HepG2 (cell line): ENCODE results near the gene CROT. TPM values are rescaled to one million over a fixed set of nuclear protein-coding genes. Genes with fewer than 3 reads are reported as not detected.

Source experiments
- ATAC-seq: fragments of 200-7000 bp; cut with Tn5 transposase; 3 replicates; pipeline ENCODE4 v1.9.1; 2020; ENCODE audit warnings: mild to moderate bottlenecking, moderate library complexity
- BruUV-seq: library from RNA; stranded (reverse); fragments of 400-500 nt; replicated peaks from 2 replicates; lab custom pipeline; 2021; lab: Mats Ljungman, UMichigan
- CTCF ChIA-PET: fragments of 300-600 bp; formaldehyde crosslinking; extraction: SDS; loops from one replicate; lab custom pipeline; 2021; ENCODE audit warnings: low total read pairs, inconsistent platforms, low intra/inter-chr PET ratio; lab: Yijun Ruan, JAX
- POLR2A ChIA-PET: fragments of 350-600 bp; sonication (Branson Sonifier 250); formaldehyde crosslinking; loops from one replicate; lab custom pipeline; 2020; ENCODE audit warnings: antibody characterized with exemption, inconsistent platforms; lab: Yijun Ruan, JAX
- DNase-seq: peaks from one replicate; pipeline ENCODE4 v3.0.0-alpha.2; 2015; ENCODE audit warnings: low spot score
- FAIRE-seq: peaks from 3 replicates; lab custom pipeline; 2011; peaks lifted over from hg19 to GRCh38; lab: Jason Lieb, UNC
- H2AFZ ChIP-seq: one replicate; pipeline ENCODE4 v1.6.1; 2011; ENCODE audit warnings: low read length, inconsistent platforms
- H3K27ac ChIP-seq: fragments of 300-600 bp; 3 replicates; pipeline ENCODE4 v1.8.0; 2011; ENCODE audit warnings: mixed run types, mild to moderate bottlenecking, mixed read lengths, low read length, inconsistent platforms; ENCODE audit not compliant: insufficient read depth; ENCODE audit errors: extremely low read length
- H3K27me3 ChIP-seq, 2 experiments: fragments of 200-600 bp in 1 of 2; 2 replicates in 1 of 2; 3 replicates in 1 of 2; pipeline versions ENCODE4 v1.6.0 to v1.8.0; 2011; ENCODE audit warnings: low read length in 2 of 2, mild to moderate bottlenecking in 2 of 2, moderate library complexity in 2 of 2, inconsistent platforms in 1 of 2; ENCODE audit not compliant: insufficient read depth in 2 of 2, control insufficient read depth in 1 of 2
- H3K36me3 ChIP-seq, 2 experiments: fragments of 200-600 bp in 1 of 2; replicated peaks in 1 of 2; 2 replicates in 1 of 2; 3 replicates in 1 of 2; pipeline versions ENCODE4 v1.5.1 to v1.8.0; 2011; ENCODE audit warnings: low read length in 2 of 2, inconsistent platforms in 1 of 2; ENCODE audit not compliant: insufficient read depth in 2 of 2, control insufficient read depth in 1 of 2
- H3K4me1 ChIP-seq: 2 replicates; pipeline ENCODE4 v1.5.1; 2012; ENCODE audit warnings: low read length, inconsistent platforms; ENCODE audit not compliant: insufficient read depth
- H3K4me2 ChIP-seq: 2 replicates; pipeline ENCODE4 v1.6.0; 2011; ENCODE audit warnings: low read depth, low read length, inconsistent platforms
- H3K4me3 ChIP-seq, 3 experiments: fragments of 200-600 bp in 1 of 3; sonication (generic), shearing (Covaris generic) in 1 of 3; replicated peaks in 1 of 3; 2 replicates each; pipeline ENCODE4 v1.5.1; 2011 to 2016; ENCODE audit warnings: low read length in 3 of 3, inconsistent platforms in 2 of 3, low read depth in 2 of 3, mild to moderate bottlenecking in 2 of 3, control low read depth in 1 of 3, mixed read lengths in 1 of 3; ENCODE audit not compliant: insufficient read depth in 1 of 3
- H3K79me2 ChIP-seq: one replicate; pipeline ENCODE4 v1.6.1; 2011; ENCODE audit warnings: low read length, inconsistent platforms; ENCODE audit not compliant: insufficient read depth
- H3K9ac ChIP-seq: 2 replicates; pipeline ENCODE4 v1.6.0; 2011; ENCODE audit warnings: mild to moderate bottlenecking, low read depth, low read length, inconsistent platforms; ENCODE audit not compliant: insufficient read depth
- H3K9me3 ChIP-seq: 2 replicates; pipeline ENCODE4 v1.5.1; 2012; ENCODE audit warnings: mild to moderate bottlenecking, low read length
- H4K20me1 ChIP-seq: 2 replicates; pipeline ENCODE4 v1.6.0; 2011; ENCODE audit warnings: inconsistent platforms, mild to moderate bottlenecking, low read length, moderate library complexity; ENCODE audit not compliant: insufficient read depth
- CREM ChIP-seq, 2 experiments: sonication (generic) in 1 of 2; formaldehyde crosslinking in 1 of 2; IDR thresholded peaks; 2 replicates each; pipeline versions ENCODE4 v1.4.0 to v1.6.1; 2016 to 2020; ENCODE audit warnings: antibody characterized with exemption in 1 of 2, mild to moderate bottlenecking in 1 of 2, missing genetic modification reagents in 1 of 2
- MIER2 ChIP-seq: IDR thresholded peaks from 2 replicates; pipeline ENCODE4 v1.6.1; 2016; ENCODE audit warnings: missing biosample characterization, missing genetic modification reagents
- MYC ChIP-seq: sonication (generic); formaldehyde crosslinking; IDR thresholded peaks from 2 replicates; pipeline ENCODE4 v1.9.0; 2021; ENCODE audit warnings: missing genetic modification reagents, borderline replicate concordance
- NFRKB ChIP-seq: fragments of 450-650 bp; IDR thresholded peaks from 2 replicates; pipeline ENCODE4 v1.6.1; 2017
- NR2C2 ChIP-seq: sonication (generic); formaldehyde crosslinking; IDR thresholded peaks from 2 replicates; pipeline ENCODE4 v1.4.0; 2020; ENCODE audit warnings: missing genetic modification reagents, mild to moderate bottlenecking, moderate library complexity, borderline replicate concordance
- SRY ChIP-seq: sonication (generic); formaldehyde crosslinking; IDR thresholded peaks from 2 replicates; pipeline ENCODE4 v1.8.0; 2022; ENCODE audit warnings: mild to moderate bottlenecking, missing genetic modification reagents
- ZNF20 ChIP-seq: sonication (generic); formaldehyde crosslinking; IDR thresholded peaks from 2 replicates; pipeline ENCODE4 v1.4.0; 2020; ENCODE audit warnings: mild to moderate bottlenecking, moderate library complexity, missing genetic modification reagents
- ZNF33B ChIP-seq: sonication (generic); formaldehyde crosslinking; IDR thresholded peaks from 2 replicates; pipeline ENCODE4 v1.5.1; 2020; ENCODE audit warnings: mild to moderate bottlenecking, missing genetic modification reagents
- WGBS: methylation state at CpG from one replicate; pipeline ENCODE4 v1.1.6; 2017; ENCODE audit warnings: low lambda C conversion rate; 5-methylcytosine and 5-hydroxymethylcytosine counted together
- in situ Hi-C: cut with HindIII; loops from 2 replicates; pipeline ENCODE4 v1.10.0; 2017; ENCODE audit warnings: low pct_unique_long_range_greater_than_20kb; ENCODE audit not compliant: extremely low pct_ligation_motif_present
- intact Hi-C: fragments of 100-400 bp; cut with micrococcal nuclease; formaldehyde crosslinking; loops from one replicate; pipeline ENCODE4 v1.10.0; 2022; ENCODE audit not compliant: unreplicated experiment
- polyA plus RNA-seq, 8 experiments: library from polyadenylated mRNA; depleted of rRNA in 3 of 8; stranded (reverse) in 7 of 8; unstranded in 1 of 8; fragments of >200 nt; fragmentation: Illumina TruSeq in 4 of 8; extraction: Trizol in 4 of 8; gene quantifications; 2 replicates each; pipeline versions ENCODE4 v1.2.1 to v1.2.3, GENCODE V29; 2011 to 2016; ENCODE audit warnings: low read depth in 4 of 8, missing spikeins in 1 of 8, mixed read lengths in 1 of 8; ENCODE audit not compliant: insufficient read depth in 1 of 8
- total RNA-seq, 5 experiments: library from RNA; depleted of rRNA; stranded (reverse); fragments of >200 nt; fragmentation: Illumina TruSeq; extraction: Trizol; gene quantifications; 2 replicates each; pipeline ENCODE4 v1.2.3, GENCODE V29; 2016; ENCODE audit warnings: low read depth in 1 of 5
- TF ChIP-seq, protein P1 (sequence below): sonication (generic); formaldehyde crosslinking; IDR thresholded peaks from 2 replicates; pipeline ENCODE4 v1.5.1; 2020; ENCODE audit warnings: missing genetic modification reagents, mild to moderate bottlenecking, borderline replicate concordance
- TF ChIP-seq, protein P2 (sequence below): sonication (generic); formaldehyde crosslinking; IDR thresholded peaks from 2 replicates; pipeline ENCODE4 v1.8.1; 2022; ENCODE audit warnings: mild to moderate bottlenecking, missing genetic modification reagents
- TF ChIP-seq, protein P3 (sequence below): sonication (generic); formaldehyde crosslinking; IDR thresholded peaks from 2 replicates; pipeline ENCODE4 v1.4.0; 2020; ENCODE audit warnings: missing genetic modification reagents
- TF ChIP-seq, protein P4 (sequence below): sonication (generic); formaldehyde crosslinking; IDR thresholded peaks from 2 replicates; pipeline ENCODE4 v1.5.0; 2020; ENCODE audit warnings: missing genetic modification reagents

Gene CROT
- total and polyA plus RNA-seq, 2 of the 13 experiments (the other 11 are each of a cell fraction or from before 2014, with no cell fraction given), result 5.0 to 13.7 TPM

DNA sequence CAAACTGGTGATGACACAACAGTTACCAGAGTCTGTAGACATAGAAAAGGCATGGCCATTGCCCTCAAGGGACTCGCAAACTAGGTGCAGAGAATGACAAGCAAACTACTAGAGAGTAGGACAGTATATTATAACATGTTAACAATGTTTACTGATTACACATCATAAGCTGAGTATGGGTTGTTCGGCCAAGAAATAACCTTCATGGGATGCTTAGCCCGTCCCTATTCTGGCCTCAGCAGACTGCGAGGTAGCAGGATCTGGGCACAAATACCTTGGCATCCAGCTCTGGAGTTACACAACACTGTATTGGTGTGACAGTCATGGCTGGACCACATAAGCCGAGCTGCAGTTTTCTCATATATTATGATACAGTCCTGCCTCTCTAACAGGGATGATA is 78.6 kb downstream of the CROT start:
- no peaks in the 10 kb centered on the region for H3K4me1 ChIP-seq
- H3K27ac ChIP-seq, result no peak overlapping the region
- H3K79me2 ChIP-seq, result no peaks in the 10 kb centered on the region
- no peak overlapping the region for H3K4me3 ChIP-seq
- no peak for DNase-seq
- CTCF ChIA-PET, result no interaction called here
- H3K36me3 ChIP-seq, result peaks cover 2 to 54% of the 10 kb centered on the region in 2 experiments
- H2AFZ ChIP-seq, result no peak overlapping the region
- 98% methylated on average over 5 of the region's 5 CpGs for WGBS
- no peak for ATAC-seq
- no peak for FAIRE-seq
- no peak overlapping the region for H3K4me2 ChIP-seq
- TF ChIP-seq, protein P1, sequence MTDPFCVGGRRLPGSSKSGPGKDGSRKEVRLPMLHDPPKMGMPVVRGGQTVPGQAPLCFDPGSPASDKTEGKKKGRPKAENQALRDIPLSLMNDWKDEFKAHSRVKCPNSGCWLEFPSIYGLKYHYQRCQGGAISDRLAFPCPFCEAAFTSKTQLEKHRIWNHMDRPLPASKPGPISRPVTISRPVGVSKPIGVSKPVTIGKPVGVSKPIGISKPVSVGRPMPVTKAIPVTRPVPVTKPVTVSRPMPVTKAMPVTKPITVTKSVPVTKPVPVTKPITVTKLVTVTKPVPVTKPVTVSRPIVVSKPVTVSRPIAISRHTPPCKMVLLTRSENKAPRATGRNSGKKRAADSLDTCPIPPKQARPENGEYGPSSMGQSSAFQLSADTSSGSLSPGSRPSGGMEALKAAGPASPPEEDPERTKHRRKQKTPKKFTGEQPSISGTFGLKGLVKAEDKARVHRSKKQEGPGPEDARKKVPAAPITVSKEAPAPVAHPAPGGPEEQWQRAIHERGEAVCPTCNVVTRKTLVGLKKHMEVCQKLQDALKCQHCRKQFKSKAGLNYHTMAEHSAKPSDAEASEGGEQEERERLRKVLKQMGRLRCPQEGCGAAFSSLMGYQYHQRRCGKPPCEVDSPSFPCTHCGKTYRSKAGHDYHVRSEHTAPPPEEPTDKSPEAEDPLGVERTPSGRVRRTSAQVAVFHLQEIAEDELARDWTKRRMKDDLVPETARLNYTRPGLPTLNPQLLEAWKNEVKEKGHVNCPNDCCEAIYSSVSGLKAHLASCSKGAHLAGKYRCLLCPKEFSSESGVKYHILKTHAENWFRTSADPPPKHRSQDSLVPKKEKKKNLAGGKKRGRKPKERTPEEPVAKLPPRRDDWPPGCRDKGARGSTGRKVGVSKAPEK (CRISPR knock-in tag), result no peak
- TF ChIP-seq ZNF20 (no peak), SRY (CRISPR knock-in tag) (no peak), CREM (IDR thresholded peaks at IDR 0.05) (no peak), CREM (CRISPR knock-in tag; IDR thresholded peaks at IDR 0.05) (no peak), MIER2 (no peak), MYC (no peak), ZNF33B (CRISPR knock-in tag) (no peak), NFRKB (no peak), NR2C2 (CRISPR knock-in tag) (no peak)
- TF ChIP-seq, protein P2, sequence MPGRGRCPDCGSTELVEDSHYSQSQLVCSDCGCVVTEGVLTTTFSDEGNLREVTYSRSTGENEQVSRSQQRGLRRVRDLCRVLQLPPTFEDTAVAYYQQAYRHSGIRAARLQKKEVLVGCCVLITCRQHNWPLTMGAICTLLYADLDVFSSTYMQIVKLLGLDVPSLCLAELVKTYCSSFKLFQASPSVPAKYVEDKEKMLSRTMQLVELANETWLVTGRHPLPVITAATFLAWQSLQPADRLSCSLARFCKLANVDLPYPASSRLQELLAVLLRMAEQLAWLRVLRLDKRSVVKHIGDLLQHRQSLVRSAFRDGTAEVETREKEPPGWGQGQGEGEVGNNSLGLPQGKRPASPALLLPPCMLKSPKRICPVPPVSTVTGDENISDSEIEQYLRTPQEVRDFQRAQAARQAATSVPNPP (CRISPR knock-in tag), result no peak
- TF ChIP-seq, protein P3, sequence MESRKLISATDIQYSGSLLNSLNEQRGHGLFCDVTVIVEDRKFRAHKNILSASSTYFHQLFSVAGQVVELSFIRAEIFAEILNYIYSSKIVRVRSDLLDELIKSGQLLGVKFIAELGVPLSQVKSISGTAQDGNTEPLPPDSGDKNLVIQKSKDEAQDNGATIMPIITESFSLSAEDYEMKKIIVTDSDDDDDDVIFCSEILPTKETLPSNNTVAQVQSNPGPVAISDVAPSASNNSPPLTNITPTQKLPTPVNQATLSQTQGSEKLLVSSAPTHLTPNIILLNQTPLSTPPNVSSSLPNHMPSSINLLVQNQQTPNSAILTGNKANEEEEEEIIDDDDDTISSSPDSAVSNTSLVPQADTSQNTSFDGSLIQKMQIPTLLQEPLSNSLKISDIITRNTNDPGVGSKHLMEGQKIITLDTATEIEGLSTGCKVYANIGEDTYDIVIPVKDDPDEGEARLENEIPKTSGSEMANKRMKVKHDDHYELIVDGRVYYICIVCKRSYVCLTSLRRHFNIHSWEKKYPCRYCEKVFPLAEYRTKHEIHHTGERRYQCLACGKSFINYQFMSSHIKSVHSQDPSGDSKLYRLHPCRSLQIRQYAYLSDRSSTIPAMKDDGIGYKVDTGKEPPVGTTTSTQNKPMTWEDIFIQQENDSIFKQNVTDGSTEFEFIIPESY (CRISPR knock-in tag), result no peak
- TF ChIP-seq, protein P4, sequence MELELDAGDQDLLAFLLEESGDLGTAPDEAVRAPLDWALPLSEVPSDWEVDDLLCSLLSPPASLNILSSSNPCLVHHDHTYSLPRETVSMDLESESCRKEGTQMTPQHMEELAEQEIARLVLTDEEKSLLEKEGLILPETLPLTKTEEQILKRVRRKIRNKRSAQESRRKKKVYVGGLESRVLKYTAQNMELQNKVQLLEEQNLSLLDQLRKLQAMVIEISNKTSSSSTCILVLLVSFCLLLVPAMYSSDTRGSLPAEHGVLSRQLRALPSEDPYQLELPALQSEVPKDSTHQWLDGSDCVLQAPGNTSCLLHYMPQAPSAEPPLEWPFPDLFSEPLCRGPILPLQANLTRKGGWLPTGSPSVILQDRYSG (CRISPR knock-in tag), result no peak
- POLR2A ChIA-PET, result no interaction called here
- in situ Hi-C loops (loop anchor here (25.0 kb wide), 1 partner anchor 487 kb away; no protein-coding TSS in a partner anchor), intact Hi-C loops (no loop called here)
- no peaks in the 10 kb centered on the region for H4K20me1 ChIP-seq
- no peak overlapping the region for H3K9ac ChIP-seq
- BruUV-seq, result no TSS peak
- H3K9me3 ChIP-seq, result no peaks in the 10 kb centered on the region
- no peaks in the 10 kb centered on the region for H3K27me3 ChIP-seq
